ENCODE results near the gene KLC3. TPM values are rescaled to one million over a fixed set of nuclear protein-coding genes. Genes with fewer than 3 reads are reported as not detected.

The KLC3 gene
- total RNA-seq, 1 experiment from 2014 or later, result 23.4 TPM

- Histone ChIP-seq H3K27ac (ENCODE audit: low read length) (no peak overlapping the region), H3K79me2 (ENCODE audit: low read length) (no peaks in the 10 kb centered on the region), H3K36me3 (ENCODE audit: low read depth, low read length) (no peaks in the 10 kb centered on the region), H2AFZ (ENCODE audit: low read length) (no peak overlapping the region), H3K9me3 (ENCODE audit: low read length) (no peaks in the 10 kb centered on the region), H4K20me1 (ENCODE audit: low read length) (no peaks in the 10 kb centered on the region), H3K9ac (ENCODE audit: low read length) (no peak overlapping the region), H3K4me2 (ENCODE audit: low read length) (no peak overlapping the region), H3K4me1 (ENCODE audit: insufficient read depth, low read length) (no peaks in the 10 kb centered on the region), H3K4me3 (ENCODE audit: low read length) (no peak overlapping the region), H3K27me3 (ENCODE audit: low read length) (no peaks in the 10 kb centered on the region), H3K9me2 (replicated peaks; ENCODE audit: low read length) (no peaks in the 10 kb centered on the region), H3F3A (ENCODE audit: low read length, unreplicated experiment) (no peaks in the 10 kb centered on the region)
- BruUV-seq (replicated peaks), result no TSS peak
- no peak for DNase-seq
- ATAC-seq, result no peak
- POLR2A ChIA-PET (ENCODE audit: unreplicated experiment), result no interaction called here
- intact Hi-C loops (cut with micrococcal nuclease), result no loop called here
- CTCF ChIA-PET, result no interaction called here
- TF ChIP-seq, protein P1, sequence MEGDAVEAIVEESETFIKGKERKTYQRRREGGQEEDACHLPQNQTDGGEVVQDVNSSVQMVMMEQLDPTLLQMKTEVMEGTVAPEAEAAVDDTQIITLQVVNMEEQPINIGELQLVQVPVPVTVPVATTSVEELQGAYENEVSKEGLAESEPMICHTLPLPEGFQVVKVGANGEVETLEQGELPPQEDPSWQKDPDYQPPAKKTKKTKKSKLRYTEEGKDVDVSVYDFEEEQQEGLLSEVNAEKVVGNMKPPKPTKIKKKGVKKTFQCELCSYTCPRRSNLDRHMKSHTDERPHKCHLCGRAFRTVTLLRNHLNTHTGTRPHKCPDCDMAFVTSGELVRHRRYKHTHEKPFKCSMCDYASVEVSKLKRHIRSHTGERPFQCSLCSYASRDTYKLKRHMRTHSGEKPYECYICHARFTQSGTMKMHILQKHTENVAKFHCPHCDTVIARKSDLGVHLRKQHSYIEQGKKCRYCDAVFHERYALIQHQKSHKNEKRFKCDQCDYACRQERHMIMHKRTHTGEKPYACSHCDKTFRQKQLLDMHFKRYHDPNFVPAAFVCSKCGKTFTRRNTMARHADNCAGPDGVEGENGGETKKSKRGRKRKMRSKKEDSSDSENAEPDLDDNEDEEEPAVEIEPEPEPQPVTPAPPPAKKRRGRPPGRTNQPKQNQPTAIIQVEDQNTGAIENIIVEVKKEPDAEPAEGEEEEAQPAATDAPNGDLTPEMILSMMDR (conservative IDR thresholded peaks at IDR 0.05; ENCODE audit: low read depth, low read length), result no peak
- TF ChIP-seq EZH2 (IDR thresholded peaks at IDR 0.05; ENCODE audit: low read length, unreplicated experiment), result no peak
- no peak for TF ChIP-seq EZH2phosphoT487 (IDR thresholded peaks at IDR 0.05; ENCODE audit: borderline replicate concordance, low read length)
Measured at GRCh38 chr19:45294291-45295029, 46.1 kb upstream of the KLC3 start.

- Histone ChIP-seq H3K9me2 (replicated peaks; ENCODE audit: low read length) (no peaks in the 10 kb centered on the region), H3K4me2 (ENCODE audit: low read length) (no peak overlapping the region), H3K27ac (ENCODE audit: low read length) (no peak overlapping the region), H3F3A (ENCODE audit: low read length, unreplicated experiment) (no peaks in the 10 kb centered on the region), H4K20me1 (ENCODE audit: low read length) (no peaks in the 10 kb centered on the region), H3K4me1 (ENCODE audit: insufficient read depth, low read length) (no peaks in the 10 kb centered on the region), H3K9me3 (ENCODE audit: low read length) (no peaks in the 10 kb centered on the region), H2AFZ (ENCODE audit: low read length) (no peak overlapping the region), H3K9ac (ENCODE audit: low read length) (no peak overlapping the region), H3K79me2 (ENCODE audit: low read length) (no peaks in the 10 kb centered on the region), H3K36me3 (ENCODE audit: low read depth, low read length) (no peaks in the 10 kb centered on the region), H3K4me3 (ENCODE audit: low read length) (no peak overlapping the region), H3K27me3 (ENCODE audit: low read length) (no peaks in the 10 kb centered on the region)
- no TSS peak for BruUV-seq (replicated peaks)
- intact Hi-C loops (cut with micrococcal nuclease), result no loop called here
- POLR2A ChIA-PET (ENCODE audit: unreplicated experiment), result no interaction called here
- CTCF ChIA-PET, result no interaction called here
- DNase-seq (no peak), ATAC-seq (no peak)
- no peak for TF ChIP-seq EZH2phosphoT487 (IDR thresholded peaks at IDR 0.05; ENCODE audit: borderline replicate concordance, low read length)
- TF ChIP-seq EZH2 (IDR thresholded peaks at IDR 0.05; ENCODE audit: low read length, unreplicated experiment), result no peak
- TF ChIP-seq, protein P1 (conservative IDR thresholded peaks at IDR 0.05; ENCODE audit: low read depth, low read length), result no peak
Measured at GRCh38 chr19:45295873-45296272, 44.7 kb upstream of the KLC3 start.

- H3K9me3 ChIP-seq (ENCODE audit: low read length), result no peaks in the 10 kb centered on the region
- no peaks in the 10 kb centered on the region for H3K9me2 ChIP-seq (replicated peaks; ENCODE audit: low read length)
- ATAC-seq (no peak), DNase-seq (no peak)
- intact Hi-C loops (cut with micrococcal nuclease), result no loop called here
- no peaks in the 10 kb centered on the region for H4K20me1 ChIP-seq (ENCODE audit: low read length)
- H3K4me3 ChIP-seq (ENCODE audit: low read length), result no peak overlapping the region
- H3K36me3 ChIP-seq (ENCODE audit: low read depth, low read length), result no peaks in the 10 kb centered on the region
- H3K27ac ChIP-seq (ENCODE audit: low read length), result no peak overlapping the region
- no peak overlapping the region for H2AFZ ChIP-seq (ENCODE audit: low read length)
- H3K27me3 ChIP-seq (ENCODE audit: low read length), result no peaks in the 10 kb centered on the region
- no peaks in the 10 kb centered on the region for H3K79me2 ChIP-seq (ENCODE audit: low read length)
- H3K4me1 ChIP-seq (ENCODE audit: insufficient read depth, low read length), result no peaks in the 10 kb centered on the region
- ChIA-PET CTCF (no interaction called here), POLR2A (ENCODE audit: unreplicated experiment) (no interaction called here)
- BruUV-seq (replicated peaks), result no TSS peak
- no peak overlapping the region for H3K4me2 ChIP-seq (ENCODE audit: low read length)
- TF ChIP-seq EZH2phosphoT487 (IDR thresholded peaks at IDR 0.05; ENCODE audit: borderline replicate concordance, low read length) (no peak), EZH2 (IDR thresholded peaks at IDR 0.05; ENCODE audit: low read length, unreplicated experiment) (no peak)
- TF ChIP-seq, protein P1 (conservative IDR thresholded peaks at IDR 0.05; ENCODE audit: low read depth, low read length), result no peak
- H3F3A ChIP-seq (ENCODE audit: low read length, unreplicated experiment), result no peaks in the 10 kb centered on the region
- H3K9ac ChIP-seq (ENCODE audit: low read length), result no peak overlapping the region
Measured at GRCh38 chr19:45296355-45296754, 44.2 kb upstream of the KLC3 start.
